Endothelial cell of umbilical vein (primary cell): Measurements from ENCODE around the gene SPATA24. TPM values are rescaled to one million over a fixed set of nuclear protein-coding genes. Genes with fewer than 3 reads are reported as not detected.

Experiments used
- BruUV-seq: library from RNA; stranded (reverse); fragments of 400-500 nt; replicated peaks from 2 replicates; lab custom pipeline; 2021; lab: Mats Ljungman, UMichigan
- CTCF ChIA-PET: fragments of 300-600, 350-600 bp; sonication (Branson Sonifier 250); formaldehyde crosslinking; loops from one replicate; lab custom pipeline; 2021; ENCODE audit warnings: antibody characterized with exemption, inconsistent platforms; lab: Charles Lee
- POLR2A ChIA-PET: fragments of 300-600, 350-600 bp; sonication (Branson Sonifier 250); formaldehyde crosslinking; loops from one replicate; lab custom pipeline; 2021; ENCODE audit warnings: antibody characterized with exemption, inconsistent platforms; lab: Charles Lee
- DNase-seq: peaks from one replicate; pipeline ENCODE4 v3.0.0-alpha.2; 2011; ENCODE audit warnings: low read depth, low spot score
- FAIRE-seq: peaks from 2 replicates; lab custom pipeline; 2011; peaks lifted over from hg19 to GRCh38; lab: Jason Lieb, UNC
- H2AFZ ChIP-seq: 2 replicates; pipeline ENCODE4 v1.6.0; 2012; ENCODE audit warnings: low read depth, low read length, control low read depth, inconsistent platforms
- H3K27ac ChIP-seq: 2 replicates; pipeline ENCODE4 v1.5.1; 2011; ENCODE audit warnings: low read depth, mild to moderate bottlenecking, control low read depth, low read length, moderate library complexity; ENCODE audit not compliant: insufficient read depth
- H3K27me3 ChIP-seq, 2 experiments: 2 replicates each; pipeline versions ENCODE4 v1.6.0 to v1.6.1; 2011; ENCODE audit warnings: low read length in 2 of 2, mixed read lengths in 1 of 2; ENCODE audit not compliant: control insufficient read depth in 2 of 2, insufficient read depth in 2 of 2
- H3K36me3 ChIP-seq, 2 experiments: 2 replicates in 1 of 2; 3 replicates in 1 of 2; pipeline ENCODE4 v1.5.1; 2011; ENCODE audit warnings: low read length in 2 of 2, mild to moderate bottlenecking in 1 of 2, moderate library complexity in 1 of 2; ENCODE audit not compliant: control insufficient read depth in 2 of 2, insufficient read depth in 2 of 2; ENCODE audit errors: extremely low read depth in 1 of 2
- H3K4me1 ChIP-seq: 3 replicates; pipeline ENCODE4 v1.5.1; 2011; ENCODE audit warnings: mild to moderate bottlenecking, low read length; ENCODE audit not compliant: control insufficient read depth, insufficient read depth; ENCODE audit errors: extremely low read depth
- H3K4me2 ChIP-seq: 2 replicates; pipeline ENCODE4 v1.6.1; 2011; ENCODE audit warnings: low read length, control low read depth, mixed read lengths; ENCODE audit not compliant: insufficient read depth
- H3K4me3 ChIP-seq, 3 experiments: fragments of 200-600 bp in 1 of 3; sonication (generic), shearing (Covaris generic) in 1 of 3; replicated peaks in 1 of 3; 2 replicates each; pipeline ENCODE4 v1.5.1; 2011 to 2016; ENCODE audit warnings: control low read depth in 3 of 3, low read length in 3 of 3, mild to moderate bottlenecking in 2 of 3, inconsistent platforms in 1 of 3, low read depth in 1 of 3, moderate library complexity in 1 of 3; ENCODE audit not compliant: insufficient read depth in 1 of 3
- H3K79me2 ChIP-seq: 2 replicates; pipeline ENCODE4 v1.6.0; 2012; ENCODE audit warnings: low read length, inconsistent platforms; ENCODE audit not compliant: control insufficient read depth, insufficient read depth
- H3K9ac ChIP-seq: replicated peaks from 2 replicates; pipeline ENCODE3; 2011; ENCODE audit warnings: low read length, control low read depth; ENCODE audit not compliant: insufficient read depth; ENCODE audit errors: extremely low read depth
- H3K9me1 ChIP-seq: replicated peaks from 3 replicates; pipeline ENCODE4 v1.6.0; 2011; ENCODE audit warnings: mild to moderate bottlenecking, low read length; ENCODE audit not compliant: control insufficient read depth, insufficient read depth; ENCODE audit errors: extremely low read depth
- H3K9me3 ChIP-seq: replicated peaks from 2 replicates; pipeline ENCODE4 v1.5.1; 2012; ENCODE audit warnings: low read length, inconsistent platforms; ENCODE audit not compliant: control insufficient read depth, insufficient read depth
- H4K20me1 ChIP-seq: replicated peaks from 2 replicates; pipeline ENCODE3; 2011; ENCODE audit warnings: mild to moderate bottlenecking, low read length; ENCODE audit not compliant: control insufficient read depth, insufficient read depth; ENCODE audit errors: extremely low read depth
- EZH2 ChIP-seq: IDR thresholded peaks from 2 replicates; pipeline ENCODE4 v1.6.1; 2012; ENCODE audit warnings: borderline replicate concordance, low read depth, mild to moderate bottlenecking, moderate library complexity, low read length, inconsistent platforms; ENCODE audit not compliant: severe bottlenecking
- FOS ChIP-seq: IDR thresholded peaks from 2 replicates; pipeline ENCODE4 v1.6.1; 2011; ENCODE audit warnings: mild to moderate bottlenecking, low read length, moderate library complexity, borderline replicate concordance; ENCODE audit not compliant: insufficient read depth
- GATA2 ChIP-seq: IDR thresholded peaks from 2 replicates; pipeline ENCODE4 v1.7.0; 2011; ENCODE audit warnings: low read depth, mild to moderate bottlenecking, moderate library complexity, mixed read lengths, low read length; ENCODE audit not compliant: insufficient read length, insufficient read depth
- JUN ChIP-seq: IDR thresholded peaks from 2 replicates; pipeline ENCODE4 v1.6.1; 2011; ENCODE audit warnings: borderline replicate concordance, low read depth; ENCODE audit not compliant: insufficient read length, insufficient read depth
- MYC ChIP-seq: IDR thresholded peaks from one replicate; pipeline ENCODE4 v1.6.1; 2011; ENCODE audit warnings: mild to moderate bottlenecking, low read depth, low read length
- POLR2A ChIP-seq: IDR thresholded peaks from 2 replicates; pipeline ENCODE4 v1.6.1; 2012; ENCODE audit warnings: low read depth, mild to moderate bottlenecking, control low read depth, low read length
- POLR2AphosphoS5 ChIP-seq: IDR thresholded peaks from 2 replicates; pipeline ENCODE4 v1.6.1; 2012; ENCODE audit warnings: low read depth, mild to moderate bottlenecking, control low read depth, low read length, moderate library complexity; ENCODE audit not compliant: insufficient read depth
- dilution Hi-C: fragments of 300-500 bp; cut with MboI; formaldehyde crosslinking; loops from one replicate; pipeline ENCODE4 v1.15.0; 2019; ENCODE audit warnings: low sequenced_read_pairs; ENCODE audit not compliant: extremely low pct_ligation_motif_present
- intact Hi-C: fragments of 100-400 bp; cut with micrococcal nuclease; formaldehyde crosslinking; loops from one replicate; pipeline ENCODE4 v1.10.0; 2022
- polyA plus RNA-seq, 4 experiments: library from polyadenylated mRNA; depleted of rRNA in 3 of 4; stranded (reverse) in 3 of 4; unstranded in 1 of 4; fragments of >200 nt; gene quantifications; 2 replicates each; pipeline versions ENCODE4 v1.2.1 to v1.2.3, GENCODE V29; 2011 to 2012; ENCODE audit warnings: missing spikeins in 1 of 4
- total RNA-seq: library from RNA; stranded (reverse); gene quantifications from 2 replicates; pipeline ENCODE4 v1.2.3, GENCODE V29; 2021
- TF ChIP-seq, protein P1 (sequence below): IDR thresholded peaks from 2 replicates; pipeline ENCODE4 v1.6.1; 2011; ENCODE audit not compliant: insufficient read depth, insufficient read length
- TF ChIP-seq, protein P2 (sequence below), 2 donors: IDR thresholded peaks; 1 replicate in 1 of 2; 2 replicates in 1 of 2; pipeline ENCODE4 v1.5.1; 2011; ENCODE audit warnings: low read length in 2 of 2, mild to moderate bottlenecking in 2 of 2, moderate library complexity in 2 of 2, control low read depth in 1 of 2, inconsistent platforms in 1 of 2, low read depth in 1 of 2; ENCODE audit not compliant: insufficient read depth in 1 of 2; ENCODE audit errors: extremely low read depth in 1 of 2

The SPATA24 gene
- total and polyA plus RNA-seq, 2 donors (not counting 3 experiments of a cell fraction or from before 2014, with no cell fraction given): 3.2 to 7.9 TPM

DNA sequence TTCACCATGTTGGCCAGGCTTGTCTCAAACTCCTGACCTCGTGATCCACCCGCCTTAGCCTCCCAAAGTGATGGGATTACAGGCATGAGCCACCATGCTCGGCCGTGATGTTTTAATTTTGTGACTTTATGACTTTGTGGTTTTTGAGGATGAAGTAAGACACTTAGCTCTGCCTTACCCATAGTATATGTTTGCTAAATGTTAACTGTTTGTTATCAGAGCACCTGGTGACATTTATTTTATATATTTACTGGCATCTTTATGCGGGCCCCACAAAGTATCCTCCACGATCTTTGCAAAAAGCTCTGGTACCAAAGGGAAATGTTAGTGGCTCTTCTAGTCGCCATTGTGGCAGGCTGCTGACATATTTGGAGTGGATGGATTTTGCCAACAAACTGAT, 27.5 kb downstream of the SPATA24 start:
- H3K4me1 ChIP-seq: no peaks in the 10 kb centered on the region
- H3K27me3 ChIP-seq: no peaks in the 10 kb centered on the region
- no peak overlapping the region for H2AFZ ChIP-seq
- TF ChIP-seq POLR2AphosphoS5 (no peak), MYC (no peak), POLR2A (no peak), FOS (no peak), GATA2 (no peak), JUN (no peak), EZH2 (no peak)
- TF ChIP-seq, protein P1, sequence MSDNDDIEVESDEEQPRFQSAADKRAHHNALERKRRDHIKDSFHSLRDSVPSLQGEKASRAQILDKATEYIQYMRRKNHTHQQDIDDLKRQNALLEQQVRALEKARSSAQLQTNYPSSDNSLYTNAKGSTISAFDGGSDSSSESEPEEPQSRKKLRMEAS: no peak
- TF ChIP-seq, protein P2, sequence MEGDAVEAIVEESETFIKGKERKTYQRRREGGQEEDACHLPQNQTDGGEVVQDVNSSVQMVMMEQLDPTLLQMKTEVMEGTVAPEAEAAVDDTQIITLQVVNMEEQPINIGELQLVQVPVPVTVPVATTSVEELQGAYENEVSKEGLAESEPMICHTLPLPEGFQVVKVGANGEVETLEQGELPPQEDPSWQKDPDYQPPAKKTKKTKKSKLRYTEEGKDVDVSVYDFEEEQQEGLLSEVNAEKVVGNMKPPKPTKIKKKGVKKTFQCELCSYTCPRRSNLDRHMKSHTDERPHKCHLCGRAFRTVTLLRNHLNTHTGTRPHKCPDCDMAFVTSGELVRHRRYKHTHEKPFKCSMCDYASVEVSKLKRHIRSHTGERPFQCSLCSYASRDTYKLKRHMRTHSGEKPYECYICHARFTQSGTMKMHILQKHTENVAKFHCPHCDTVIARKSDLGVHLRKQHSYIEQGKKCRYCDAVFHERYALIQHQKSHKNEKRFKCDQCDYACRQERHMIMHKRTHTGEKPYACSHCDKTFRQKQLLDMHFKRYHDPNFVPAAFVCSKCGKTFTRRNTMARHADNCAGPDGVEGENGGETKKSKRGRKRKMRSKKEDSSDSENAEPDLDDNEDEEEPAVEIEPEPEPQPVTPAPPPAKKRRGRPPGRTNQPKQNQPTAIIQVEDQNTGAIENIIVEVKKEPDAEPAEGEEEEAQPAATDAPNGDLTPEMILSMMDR (IDR thresholded peaks at IDR 0.05; ENCODE audit: extremely low read depth in 1 of 2, insufficient read depth in 1 of 2, low read depth in 1 of 2, low read length in 2 of 2): no peak
- H3K4me2 ChIP-seq: no peak overlapping the region
- no peak overlapping the region for H3K9ac ChIP-seq
- H3K27ac ChIP-seq: no peak overlapping the region
- no peaks in the 10 kb centered on the region for H4K20me1 ChIP-seq
- no peak overlapping the region for H3K4me3 ChIP-seq
- DNase-seq (no peak), FAIRE-seq (no peak)
- no peaks in the 10 kb centered on the region for H3K9me3 ChIP-seq
- BruUV-seq: no TSS peak
- CTCF ChIA-PET: interaction anchor here (1.1 kb wide), 1 partner anchor 15 kb away, joined by 4 read pairs; no protein-coding TSS in a partner anchor
- no peaks in the 10 kb centered on the region for H3K9me1 ChIP-seq
- peaks cover 2 to 3% of the 10 kb centered on the region in 2 experiments for H3K36me3 ChIP-seq
- intact Hi-C loops (no loop called here), dilution Hi-C loops (no loop called here)
- POLR2A ChIA-PET: no interaction called here
- H3K79me2 ChIP-seq: no peaks in the 10 kb centered on the region
